ENCODE results near the gene RALGPS1. TPM values are rescaled to one million over a fixed set of nuclear protein-coding genes. Genes with fewer than 3 reads are reported as not detected.

Gene RALGPS1
- total and polyA plus RNA-seq, 10 donors = 2.5 to 27.3 (median 14.1) TPM

GRCh38 chr9:127250896-127251391, 336.4 kb downstream of the RALGPS1 start:
- intact Hi-C loops (cut with DNase I; ENCODE audit: low total_unique reads) = no loop called here
- Histone ChIP-seq H3K27ac (no peak overlapping the region), H3K36me3 (no peaks in the 10 kb centered on the region), H3K27me3 (replicated peaks in 1 of 7) (no peaks in the 10 kb centered on the region), H3K9me3 (no peaks in the 10 kb centered on the region), H3K4me3 (no peak overlapping the region), H3K4me1 (peaks cover 0 to 2% (median 0%) of the 10 kb centered on the region in 6 donors)
- WGBS, 5 donors = 84 to 90% (median 88%) methylated on average over 3 of the region's 3 CpGs
- DNase-seq = no peak
- TF ChIP-seq POLR2A (IDR thresholded peaks at IDR 0.05) (no peak), POLR2AphosphoS5 (IDR thresholded peaks at IDR 0.05) (no peak)
- TF ChIP-seq, protein P1, sequence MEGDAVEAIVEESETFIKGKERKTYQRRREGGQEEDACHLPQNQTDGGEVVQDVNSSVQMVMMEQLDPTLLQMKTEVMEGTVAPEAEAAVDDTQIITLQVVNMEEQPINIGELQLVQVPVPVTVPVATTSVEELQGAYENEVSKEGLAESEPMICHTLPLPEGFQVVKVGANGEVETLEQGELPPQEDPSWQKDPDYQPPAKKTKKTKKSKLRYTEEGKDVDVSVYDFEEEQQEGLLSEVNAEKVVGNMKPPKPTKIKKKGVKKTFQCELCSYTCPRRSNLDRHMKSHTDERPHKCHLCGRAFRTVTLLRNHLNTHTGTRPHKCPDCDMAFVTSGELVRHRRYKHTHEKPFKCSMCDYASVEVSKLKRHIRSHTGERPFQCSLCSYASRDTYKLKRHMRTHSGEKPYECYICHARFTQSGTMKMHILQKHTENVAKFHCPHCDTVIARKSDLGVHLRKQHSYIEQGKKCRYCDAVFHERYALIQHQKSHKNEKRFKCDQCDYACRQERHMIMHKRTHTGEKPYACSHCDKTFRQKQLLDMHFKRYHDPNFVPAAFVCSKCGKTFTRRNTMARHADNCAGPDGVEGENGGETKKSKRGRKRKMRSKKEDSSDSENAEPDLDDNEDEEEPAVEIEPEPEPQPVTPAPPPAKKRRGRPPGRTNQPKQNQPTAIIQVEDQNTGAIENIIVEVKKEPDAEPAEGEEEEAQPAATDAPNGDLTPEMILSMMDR (IDR thresholded peaks at IDR 0.05 in 8 of 11, conservative IDR thresholded peaks at IDR 0.05 in 3 of 11) = no peak

DNA sequence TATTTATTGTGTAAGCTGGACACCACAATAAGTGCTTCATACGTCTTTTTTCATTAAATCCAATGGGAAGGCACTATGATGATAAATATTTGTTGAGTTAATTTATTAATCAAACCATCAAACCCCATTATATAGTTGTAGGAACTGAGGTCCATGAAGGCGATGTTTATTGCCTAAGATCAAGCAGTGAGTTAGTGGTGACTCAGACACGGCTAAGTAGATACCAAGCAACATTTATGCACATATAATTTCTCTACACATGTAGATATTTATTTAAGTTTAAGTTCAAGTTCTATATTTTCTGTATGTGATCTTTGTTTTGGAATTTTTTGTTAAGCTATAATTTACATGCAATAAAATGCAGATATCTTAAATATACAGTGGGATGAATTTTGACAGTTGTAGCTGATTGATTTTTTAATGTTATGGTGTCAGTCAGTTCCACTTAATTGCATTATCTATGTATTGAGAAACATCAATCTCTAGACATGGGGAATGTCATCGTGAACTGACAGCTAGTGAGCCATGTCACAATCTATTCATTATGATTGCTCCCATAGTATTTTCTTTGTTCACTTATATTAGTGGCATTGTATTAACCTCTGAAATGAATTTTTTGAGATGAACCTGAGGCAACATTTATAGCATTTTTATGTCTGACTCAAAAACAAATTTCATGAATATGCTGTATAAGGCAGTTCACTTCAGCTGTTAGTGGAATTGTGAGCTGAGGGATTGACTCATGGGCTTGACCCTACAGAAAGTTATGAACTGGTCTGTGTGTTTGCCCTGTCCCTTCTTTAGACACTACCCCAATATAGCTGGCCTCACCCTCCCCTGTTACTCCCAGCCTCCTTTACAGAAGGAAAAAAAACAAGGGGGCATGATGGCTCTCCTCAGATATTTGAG, 338.1 kb downstream of the RALGPS1 start:
- no peaks in the 10 kb centered on the region for H3K4me1 ChIP-seq
- no peak overlapping the region for H3K4me3 ChIP-seq
- intact Hi-C loops (cut with DNase I; ENCODE audit: low total_unique reads) = no loop called here
- H3K36me3 ChIP-seq = no peaks in the 10 kb centered on the region
- no peak overlapping the region for H3K27ac ChIP-seq
- H3K27me3 ChIP-seq (replicated peaks in 1 of 7) = no peaks in the 10 kb centered on the region
- TF ChIP-seq POLR2AphosphoS5 (IDR thresholded peaks at IDR 0.05) (no peak), POLR2A (IDR thresholded peaks at IDR 0.05) (no peak)
- TF ChIP-seq, protein P1 (IDR thresholded peaks at IDR 0.05 in 8 of 11, conservative IDR thresholded peaks at IDR 0.05 in 3 of 11) = no peak
- 87 to 94% (median 93%) methylated on average over 4 of the region's 4 CpGs for WGBS, 5 donors
- DNase-seq = no peak
- no peaks in the 10 kb centered on the region for H3K9me3 ChIP-seq

DNA sequence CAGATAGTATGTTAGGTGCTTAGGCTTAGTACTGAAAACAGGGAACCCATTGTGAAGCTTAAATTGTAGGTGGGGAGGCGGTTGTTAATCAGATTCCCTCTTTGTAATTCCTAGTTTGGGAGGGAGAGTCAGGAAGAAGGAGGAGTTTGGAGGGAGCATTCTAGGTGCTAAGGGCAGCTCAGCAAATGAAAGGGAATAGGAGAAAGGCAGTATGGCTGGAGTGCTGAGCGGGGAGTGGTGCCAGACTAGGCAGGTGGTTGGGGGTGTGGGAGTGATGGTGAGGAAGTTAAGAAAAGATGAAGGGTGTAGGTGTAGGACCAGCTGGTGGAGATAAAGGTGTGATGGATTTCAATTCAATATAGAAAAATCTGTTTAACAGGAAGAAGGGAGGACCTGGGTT, 338.9 kb downstream of the RALGPS1 start:
- no peaks in the 10 kb centered on the region for H3K4me1 ChIP-seq
- H3K36me3 ChIP-seq = no peaks in the 10 kb centered on the region
- DNase-seq = no peak
- intact Hi-C loops (cut with DNase I; ENCODE audit: low total_unique reads) = no loop called here
- no peak overlapping the region for H3K4me3 ChIP-seq
- H3K27me3 ChIP-seq (replicated peaks in 1 of 7) = no peaks in the 10 kb centered on the region
- no peak overlapping the region for H3K27ac ChIP-seq
- 92 to 100% (median 95%) methylated on average over 2 of the region's 2 CpGs for WGBS, 5 donors
- TF ChIP-seq, protein P1 (IDR thresholded peaks at IDR 0.05 in 8 of 11, conservative IDR thresholded peaks at IDR 0.05 in 3 of 11) = no peak
- TF ChIP-seq POLR2A (IDR thresholded peaks at IDR 0.05) = no peak
- TF ChIP-seq POLR2AphosphoS5 (IDR thresholded peaks at IDR 0.05) = no peak
- H3K9me3 ChIP-seq = no peaks in the 10 kb centered on the region

GRCh38 chr9:127255692-127256091, 341.1 kb downstream of the RALGPS1 start:
- H3K4me3 ChIP-seq = no peak overlapping the region
- DNase-seq = no peak
- H3K36me3 ChIP-seq = no peaks in the 10 kb centered on the region
- H3K27me3 ChIP-seq (replicated peaks in 1 of 7) = no peaks in the 10 kb centered on the region
- intact Hi-C loops (cut with DNase I; ENCODE audit: low total_unique reads) = no loop called here
- H3K9me3 ChIP-seq = no peaks in the 10 kb centered on the region
- no peak for TF ChIP-seq POLR2AphosphoS5 (IDR thresholded peaks at IDR 0.05)
- TF ChIP-seq, protein P1 (IDR thresholded peaks at IDR 0.05 in 8 of 11, conservative IDR thresholded peaks at IDR 0.05 in 3 of 11) = no peak
- TF ChIP-seq POLR2A (IDR thresholded peaks at IDR 0.05) = no peak
- no peak overlapping the region for H3K27ac ChIP-seq
- no peaks in the 10 kb centered on the region for H3K4me1 ChIP-seq
